ENCODE data around the gene LOXL3.

DNA sequence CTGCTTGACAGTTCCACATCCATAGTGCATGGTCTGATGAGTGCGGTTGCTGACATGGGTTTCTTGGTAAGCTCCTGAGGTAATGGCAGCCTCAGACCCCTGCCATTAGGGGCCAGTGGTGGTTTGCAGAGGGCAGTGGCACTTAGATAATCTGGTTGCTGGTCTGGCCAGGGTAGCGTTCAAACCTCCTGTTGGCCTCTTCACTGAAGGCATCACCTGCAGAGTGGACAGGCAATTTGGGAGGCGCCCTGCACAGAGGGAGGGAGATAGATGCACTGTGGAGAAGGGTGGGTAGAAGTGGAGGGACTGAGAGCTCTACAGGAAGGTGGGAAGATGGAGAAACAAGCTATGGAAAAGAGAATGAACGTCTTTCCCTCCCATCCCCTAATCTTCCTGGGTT lies 20.3 kb downstream of the LOXL3 start:
- no peak for TF ChIP-seq CTCF (conservative IDR thresholded peaks at IDR 0.05; ENCODE audit: low read depth, low read length)
- TF ChIP-seq EZH2 (IDR thresholded peaks at IDR 0.05; ENCODE audit: low read length, unreplicated experiment), result no peak
- TF ChIP-seq EZH2phosphoT487 (IDR thresholded peaks at IDR 0.05; ENCODE audit: borderline replicate concordance, low read length), result no peak

Data from PC-3 (cell line).